Central memory CD4-positive, alpha-beta T cell (primary cell): ENCODE results near the gene PHF12.

ENCODE experiments used
- DNase-seq: peaks from one replicate; pipeline ENCODE4 v3.0.0; 2022

Gene PHF12

DNA sequence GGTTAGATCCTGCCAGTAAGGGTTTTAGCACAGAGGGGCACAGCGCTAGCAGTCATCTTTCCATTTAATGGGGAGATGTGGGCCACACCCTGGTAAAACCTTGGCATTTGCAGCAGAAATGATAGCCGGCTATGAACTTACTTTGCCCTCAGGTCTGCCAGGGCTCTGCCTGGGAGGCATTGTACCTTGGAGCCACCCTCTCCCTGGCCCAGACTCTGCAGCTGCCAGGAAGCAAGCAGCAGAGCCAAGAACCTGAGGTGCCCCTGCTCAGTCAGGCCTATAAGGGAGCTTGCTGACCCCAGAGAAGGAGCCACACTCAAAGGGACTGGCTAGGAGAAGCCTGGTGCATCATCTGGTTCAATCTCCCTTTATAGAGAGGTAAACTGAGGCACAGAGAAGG lies 23.7 kb upstream of the PHF12 start:
- DNase-seq, result no peak

DNA sequence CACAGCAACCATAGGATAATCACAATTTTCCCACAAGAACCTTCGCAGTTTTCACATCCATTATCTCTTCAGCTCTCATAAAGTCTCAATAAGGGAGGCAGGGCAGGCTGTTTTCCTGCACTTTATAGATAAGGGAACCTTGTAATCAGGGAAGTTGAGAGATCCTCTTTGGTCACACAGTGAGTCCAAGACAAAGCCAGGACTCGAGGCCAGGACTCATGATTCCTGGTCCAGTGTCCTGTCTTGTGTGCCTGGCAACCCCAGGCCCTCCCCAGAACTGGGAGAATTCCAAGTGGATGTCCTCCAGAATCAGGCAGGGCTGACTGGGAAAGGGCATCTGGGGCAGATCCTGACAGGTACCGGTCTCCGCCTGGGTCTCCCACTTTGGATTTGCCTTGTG lies 23.1 kb upstream of the PHF12 start:
- no peak for DNase-seq

DNA sequence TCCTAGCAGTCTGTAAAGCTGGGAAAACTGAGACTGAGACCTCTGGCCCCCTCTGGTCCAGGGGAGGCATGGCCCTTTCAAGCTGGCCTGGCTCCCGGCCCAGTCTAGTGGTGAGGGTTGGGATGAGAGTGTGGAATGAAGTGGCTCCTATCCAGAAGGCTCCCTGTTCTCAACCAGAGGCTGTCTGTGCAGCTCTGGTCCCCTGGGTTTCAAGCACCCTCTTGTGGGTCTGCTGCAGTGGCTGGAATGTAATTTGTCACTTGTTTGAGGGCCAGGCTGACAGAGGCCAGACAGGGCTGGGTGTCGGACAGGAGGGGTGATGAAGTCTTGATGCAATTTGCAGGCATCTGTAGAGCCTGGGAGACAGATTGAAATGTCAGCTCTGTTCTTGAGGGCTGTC lies 22.1 kb upstream of the PHF12 start:
- DNase-seq, result no peak

DNA sequence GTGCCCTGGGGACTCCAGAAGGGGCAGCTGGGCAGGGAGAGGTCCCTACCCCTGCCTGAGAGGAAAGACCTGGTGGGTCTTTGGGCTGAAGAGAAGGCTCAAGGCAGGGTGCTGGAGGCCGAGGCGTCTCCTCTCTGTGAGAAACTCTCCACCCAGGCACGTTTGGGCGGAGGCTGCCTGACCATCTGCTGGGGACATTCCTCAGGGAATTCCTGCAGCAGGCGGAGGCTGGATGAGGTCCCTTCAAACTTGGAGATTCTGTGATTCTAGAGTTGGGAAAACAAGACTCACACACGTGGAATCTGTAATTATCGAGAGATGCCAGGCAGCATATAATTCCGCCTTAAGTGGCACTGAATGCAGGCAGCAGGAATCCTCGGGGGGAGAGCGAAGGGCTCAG lies 21.1 kb upstream of the PHF12 start:
- no peak for DNase-seq

DNA sequence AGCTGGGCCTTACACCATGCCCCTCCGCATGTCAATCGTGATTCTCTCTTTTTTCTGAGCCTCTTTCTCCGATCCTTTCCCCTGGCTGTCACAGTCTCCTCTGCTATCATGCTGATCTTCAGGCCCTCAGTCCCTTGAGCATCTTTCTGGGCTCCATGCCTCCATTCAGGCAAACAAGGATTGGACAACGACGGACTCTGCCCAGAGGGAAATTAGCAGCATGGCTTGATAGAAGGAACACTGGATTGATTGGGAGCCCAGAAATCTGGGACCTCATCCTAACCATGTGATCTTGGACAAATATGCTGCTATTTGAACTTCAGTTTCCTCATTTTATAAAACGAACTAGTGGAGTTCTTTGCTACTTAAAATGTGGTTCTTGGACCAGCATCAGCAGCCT lies 19.6 kb upstream of the PHF12 start:
- no peak for DNase-seq

DNA sequence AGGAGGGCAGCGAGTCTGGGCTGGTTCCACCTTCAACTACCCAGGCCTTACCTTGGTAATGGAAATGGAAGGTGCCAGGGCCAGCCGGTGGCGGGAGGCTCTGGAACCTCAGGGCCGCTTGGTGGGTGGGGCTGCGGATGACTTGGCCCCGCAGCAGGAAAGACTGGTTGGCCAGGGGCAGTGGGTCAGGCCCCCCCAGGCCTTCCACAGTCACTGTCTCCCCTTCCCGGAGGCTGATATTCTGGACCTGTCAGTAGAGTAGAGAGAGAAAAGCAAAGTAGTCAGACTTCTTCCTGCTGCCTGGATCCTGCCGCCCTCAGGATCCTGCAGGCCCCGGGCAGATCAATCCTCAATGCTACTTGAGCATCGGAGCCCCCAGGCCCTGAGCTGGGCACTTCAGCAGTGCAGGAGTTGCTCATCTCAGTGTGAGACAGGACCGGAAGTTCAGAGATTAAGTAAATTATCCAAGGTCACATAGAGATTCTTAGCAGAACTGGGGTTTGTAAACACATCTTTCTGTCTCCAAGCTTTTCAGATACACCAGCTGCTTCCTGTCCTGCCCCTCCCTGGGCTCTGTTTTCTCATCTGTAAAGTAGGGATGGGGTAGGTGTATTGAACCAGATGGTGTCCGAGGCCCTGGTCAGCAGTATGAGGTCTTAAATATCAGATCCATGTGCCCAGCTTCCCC lies 18.5 kb upstream of the PHF12 start:
- no peak for DNase-seq

DNA sequence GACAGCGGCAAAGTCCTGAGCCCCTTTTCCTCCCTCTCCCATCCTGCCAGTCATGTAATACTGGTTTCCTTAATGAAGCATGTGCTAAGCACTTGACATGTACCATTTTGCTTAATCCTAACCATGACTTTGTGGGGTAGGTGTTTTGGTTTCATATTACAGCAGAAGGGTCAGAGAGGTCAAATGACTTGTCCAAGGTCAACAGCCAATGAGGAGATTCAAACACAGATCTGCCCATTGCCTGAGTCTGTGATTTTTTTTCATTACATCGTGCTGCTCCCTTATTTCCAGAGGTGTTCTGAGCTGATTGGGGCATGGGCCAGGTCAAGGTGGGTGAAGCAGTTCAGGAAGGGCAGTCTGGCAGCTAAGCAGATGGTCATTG lies 17.6 kb upstream of the PHF12 start:
- no peak for DNase-seq

DNA sequence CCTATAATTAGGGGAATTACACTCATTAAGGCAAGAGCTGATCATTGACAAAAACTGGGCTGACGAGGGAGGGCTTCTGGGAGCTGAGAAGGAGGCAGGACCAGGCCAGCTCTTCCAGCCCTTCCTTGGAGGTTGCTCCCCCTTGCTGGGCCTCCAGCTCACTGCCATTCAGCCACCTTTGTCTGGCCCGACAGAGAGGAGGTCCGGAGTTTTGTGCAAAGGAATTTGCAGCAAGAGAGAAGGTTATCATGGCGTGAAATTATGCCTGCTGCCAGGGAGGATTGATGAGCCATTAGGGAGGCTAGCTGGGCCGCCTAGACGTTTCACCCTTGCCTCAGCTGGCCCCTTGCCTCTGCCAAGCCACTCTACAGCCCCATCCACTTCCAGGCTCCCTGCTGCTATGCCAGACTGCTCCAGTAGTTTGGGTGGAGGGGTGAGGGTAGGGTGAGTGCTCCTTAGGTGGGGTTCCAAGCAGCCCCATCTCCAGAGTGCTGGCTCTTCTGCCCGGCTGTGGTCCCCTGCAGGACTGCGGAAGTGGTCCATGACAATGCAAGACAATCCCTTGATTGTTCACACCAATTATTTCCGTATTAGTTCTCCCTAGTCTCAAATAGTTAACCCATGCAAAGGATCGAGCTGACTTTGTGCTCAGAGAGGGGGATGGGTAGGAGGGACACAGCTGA lies 17.1 kb upstream of the PHF12 start:
- no peak for DNase-seq

DNA sequence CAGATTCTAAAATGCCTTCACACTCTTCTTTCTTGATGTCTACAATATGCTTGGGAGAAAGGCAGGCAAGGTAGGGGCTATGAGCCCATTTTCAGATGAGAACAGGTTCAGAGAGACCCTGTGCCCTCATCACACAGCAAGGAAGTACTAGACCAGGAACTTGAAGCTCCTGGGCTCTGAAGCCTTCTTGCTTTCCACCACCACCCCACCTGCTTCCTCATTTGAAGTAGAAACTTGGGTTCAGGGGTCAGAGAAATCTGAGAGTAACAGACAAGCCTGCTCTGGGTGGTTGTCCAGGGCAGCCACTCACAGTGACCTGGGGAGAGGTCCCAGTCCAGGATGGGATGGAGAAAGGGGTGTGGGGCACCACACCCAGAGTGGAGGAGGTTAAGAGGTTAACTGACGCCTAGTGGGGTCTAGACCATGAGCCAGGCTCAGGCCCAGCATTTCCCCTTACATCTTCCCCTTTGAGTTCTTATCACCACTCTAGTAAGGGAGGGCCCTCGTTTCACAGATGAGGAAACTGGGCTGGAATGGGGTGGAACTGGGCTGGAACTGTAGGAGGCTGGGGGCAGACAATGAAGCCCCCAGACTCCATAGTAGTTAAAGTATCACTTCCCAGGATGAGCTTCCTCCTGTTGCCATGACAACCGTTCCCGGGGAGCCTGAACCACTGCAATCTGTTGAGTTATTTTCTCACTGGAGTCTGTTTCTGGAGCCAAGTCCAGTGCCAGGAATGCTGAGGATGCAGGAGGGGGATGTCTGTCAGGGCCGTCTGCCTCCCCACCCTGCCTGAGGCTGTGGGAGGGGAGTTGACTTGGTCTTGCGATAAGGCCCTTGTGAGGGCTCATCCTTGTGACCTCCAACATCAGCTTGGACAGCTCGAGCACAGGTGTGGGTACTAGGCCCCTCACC lies 16.2 kb upstream of the PHF12 start:
- DNase-seq, result no peak

DNA sequence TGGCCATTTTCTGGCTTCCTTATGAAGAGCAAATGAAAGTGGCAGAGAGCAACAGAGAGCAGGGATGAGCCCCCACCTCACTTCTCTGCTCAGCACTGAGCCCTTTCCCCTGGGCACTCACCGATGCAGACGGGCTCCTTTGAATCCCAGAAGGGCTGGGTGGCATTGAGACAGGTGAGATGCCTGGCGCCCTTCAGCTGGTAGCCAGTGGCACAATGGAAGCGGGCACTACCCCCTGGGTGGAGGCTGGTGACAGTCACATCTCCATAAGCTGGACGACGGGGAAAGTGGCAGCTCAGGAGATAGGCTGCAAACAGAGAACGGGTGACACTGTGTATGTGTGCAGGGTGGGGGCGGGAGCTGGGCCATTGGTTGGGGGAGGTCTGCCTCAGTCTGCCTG lies 12.5 kb upstream of the PHF12 start:
- DNase-seq, result no peak

DNA sequence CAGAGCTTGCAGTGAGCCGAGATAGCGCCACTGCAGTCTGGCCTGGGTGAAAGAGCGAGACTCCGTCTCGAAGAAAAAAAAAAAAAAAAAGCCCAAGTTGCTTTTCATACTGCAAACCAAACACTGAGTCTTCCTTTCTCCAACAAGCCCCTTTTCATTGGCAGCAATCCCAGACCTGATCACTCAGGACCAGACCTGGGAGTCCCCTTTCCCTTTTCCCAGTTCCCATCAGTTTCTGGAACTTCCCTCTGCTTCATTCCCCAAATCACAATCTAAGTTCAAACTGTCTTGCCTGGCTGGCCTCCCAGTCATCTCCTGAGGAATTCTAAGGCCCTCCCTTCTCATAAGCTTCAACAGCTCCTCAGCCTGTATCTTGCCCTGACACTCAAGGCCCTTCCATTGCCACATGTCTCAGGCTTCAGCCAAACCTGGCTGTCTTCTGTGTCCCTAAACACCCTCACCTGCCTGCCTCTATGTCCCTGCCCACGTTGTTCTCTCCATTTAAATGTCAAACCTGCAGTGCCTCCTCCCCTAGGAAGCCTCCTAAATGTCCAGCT lies 11.8 kb upstream of the PHF12 start:
- no peak for DNase-seq

DNA sequence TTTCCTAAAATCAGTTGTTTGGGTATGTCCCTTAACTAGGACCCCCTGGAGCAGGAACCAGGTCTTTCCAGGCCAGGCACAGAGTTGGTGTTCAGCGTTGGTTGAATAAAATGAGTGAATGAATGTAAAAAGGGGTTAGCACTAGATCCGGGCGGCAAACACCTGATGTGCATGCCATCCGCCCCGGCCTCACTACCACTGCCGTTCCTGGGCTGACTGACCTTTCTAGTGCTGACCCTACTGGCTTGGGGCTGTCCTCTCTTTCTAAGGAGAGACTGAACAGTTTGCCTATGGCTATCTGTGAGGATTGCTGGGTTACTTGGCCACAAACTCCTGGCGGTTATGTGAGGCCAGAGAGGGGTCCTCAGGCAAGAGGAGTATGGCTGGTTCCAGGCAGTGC lies 10.1 kb upstream of the PHF12 start:
- DNase-seq, result no peak

DNA sequence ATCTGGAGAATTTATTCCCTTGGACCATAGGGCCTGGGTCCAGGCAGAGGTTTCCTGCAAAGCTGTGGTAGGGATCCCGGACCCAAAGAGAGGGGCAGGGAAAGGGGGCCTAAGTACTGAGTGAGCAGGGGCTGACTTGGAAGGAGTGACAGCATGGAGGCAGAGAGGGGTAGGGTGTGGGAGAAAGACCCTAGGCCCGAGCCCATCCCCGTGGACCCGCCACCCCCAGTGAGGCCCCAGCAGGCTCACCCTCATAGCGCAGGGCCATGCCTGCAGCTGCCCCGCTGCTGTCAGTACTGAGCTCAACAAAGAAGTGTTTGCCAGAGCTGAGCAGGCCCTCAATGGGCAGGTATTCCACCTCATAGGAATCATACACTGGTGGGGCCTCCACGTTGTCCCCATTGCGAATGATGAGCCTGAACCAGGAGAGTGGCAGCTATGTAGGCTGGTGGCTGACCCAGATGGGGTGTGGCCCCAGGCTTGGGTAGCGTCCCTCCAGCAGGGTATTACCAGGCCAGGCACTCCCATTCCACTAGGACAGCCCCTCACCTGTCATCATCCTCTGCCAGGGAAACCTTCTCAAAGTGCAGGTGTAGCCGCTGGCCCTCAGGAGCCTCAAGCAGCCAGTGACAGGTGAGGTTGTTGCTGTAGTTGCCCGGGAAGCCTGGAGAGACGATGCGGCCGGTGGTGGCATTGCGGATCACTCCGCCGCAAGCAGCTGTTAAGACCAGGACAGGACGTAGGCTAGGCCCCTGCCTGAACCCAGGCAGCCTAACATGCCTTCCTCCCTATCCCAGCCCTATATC lies 9.1 kb upstream of the PHF12 start:
- DNase-seq, result no peak

DNA sequence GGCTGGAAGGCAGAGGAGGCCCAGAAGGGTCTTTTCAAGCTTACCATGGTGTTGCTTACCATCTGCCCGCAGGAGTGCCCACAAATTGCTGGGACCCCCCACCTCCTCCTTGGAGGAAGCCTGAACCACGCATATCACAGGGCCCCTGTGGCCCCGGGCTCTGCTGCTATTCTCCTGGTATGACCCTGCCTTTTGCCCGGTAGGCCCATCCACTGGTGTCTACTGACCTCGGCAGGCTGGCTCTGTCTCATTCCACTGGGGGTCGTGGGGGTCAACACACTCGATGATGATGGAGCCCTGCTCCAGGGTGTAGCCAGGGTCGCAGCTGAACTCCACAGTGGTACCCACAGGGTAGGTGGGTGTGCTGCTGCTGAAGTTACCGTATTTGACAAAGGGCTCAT lies 8.2 kb upstream of the PHF12 start:
- DNase-seq, result no peak

DNA sequence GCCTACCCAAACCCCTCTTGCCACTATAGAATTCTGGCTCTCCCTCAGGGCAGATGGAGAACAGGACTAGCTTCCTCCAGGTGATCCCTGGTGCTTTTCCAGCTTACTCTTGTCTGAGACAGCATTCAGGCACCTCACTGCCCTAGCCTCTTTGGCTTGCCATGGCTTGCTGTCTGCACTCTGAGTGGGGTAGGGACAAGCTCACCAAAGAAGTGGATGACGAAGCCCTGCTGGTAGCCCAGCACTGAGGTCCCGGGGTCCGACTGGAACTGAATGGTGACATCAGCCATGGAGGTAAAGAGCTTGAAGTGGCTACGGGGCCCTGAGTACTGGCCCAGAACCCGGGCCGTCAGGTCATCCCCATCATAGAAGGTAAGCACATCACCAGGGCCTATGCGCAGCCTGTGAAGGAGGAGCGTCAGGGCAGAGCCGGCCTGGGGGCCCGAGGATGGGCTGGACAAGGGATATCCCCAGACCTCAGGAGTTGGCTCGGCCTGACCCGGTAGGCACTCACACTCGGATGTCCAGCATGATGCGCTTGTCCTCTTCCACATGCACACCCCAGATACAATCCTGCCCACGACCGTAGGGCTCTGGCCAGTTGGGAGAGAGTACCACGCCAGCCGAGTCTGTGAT lies 7.6 kb upstream of the PHF12 start:
- DNase-seq, result no peak

DNA sequence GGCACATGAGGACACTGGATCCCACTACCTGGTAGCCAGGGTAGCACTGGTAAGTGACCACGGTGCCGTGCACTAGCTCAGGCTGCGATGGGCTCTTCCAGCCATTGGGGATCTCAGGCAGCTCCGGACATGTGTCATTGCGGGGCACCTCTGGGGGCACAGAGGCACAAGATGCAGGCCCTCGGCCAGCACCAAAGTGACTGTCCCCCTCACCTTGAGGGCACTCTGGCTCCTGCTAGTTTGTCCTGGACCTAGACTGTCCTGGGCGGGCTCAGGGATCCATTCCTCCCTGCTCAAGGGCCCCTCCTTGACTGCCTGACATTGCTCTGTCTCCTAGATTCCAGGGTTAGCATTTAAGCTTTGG lies 6.7 kb upstream of the PHF12 start:
- no peak for DNase-seq

DNA sequence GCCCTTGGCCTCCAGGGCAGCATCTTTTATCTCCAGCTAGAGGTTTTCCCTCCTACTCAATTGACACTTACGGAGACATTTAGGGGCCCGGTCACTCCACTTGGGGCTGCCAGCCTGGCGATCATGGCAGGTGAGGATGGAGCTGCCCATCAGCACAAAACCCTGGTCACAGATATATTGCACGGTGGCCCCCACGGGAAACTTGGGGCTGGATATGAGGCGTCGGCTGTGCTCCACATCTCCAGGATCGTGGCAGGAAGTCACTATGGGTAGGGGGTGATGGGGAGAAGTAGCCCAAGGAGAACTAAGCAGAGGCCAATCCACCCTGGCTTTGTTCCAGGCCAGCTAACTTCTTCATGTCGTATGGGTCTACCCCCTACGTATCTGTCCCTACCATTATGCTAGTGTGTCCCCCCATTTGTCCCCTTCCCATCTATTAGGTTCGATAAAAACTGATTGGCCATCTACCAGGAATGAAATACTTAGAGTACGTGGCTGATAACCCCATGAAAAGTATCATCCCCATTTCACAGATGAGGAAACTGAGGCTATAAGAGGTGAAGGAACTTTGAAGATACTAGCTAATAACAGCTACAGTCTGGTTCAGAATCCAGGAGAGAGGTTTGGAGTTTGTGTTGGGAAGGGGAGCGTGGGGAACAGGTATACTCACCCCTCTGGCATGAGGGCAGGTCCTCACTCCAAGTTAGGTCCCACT lies 6.1 kb upstream of the PHF12 start:
- no peak for DNase-seq

DNA sequence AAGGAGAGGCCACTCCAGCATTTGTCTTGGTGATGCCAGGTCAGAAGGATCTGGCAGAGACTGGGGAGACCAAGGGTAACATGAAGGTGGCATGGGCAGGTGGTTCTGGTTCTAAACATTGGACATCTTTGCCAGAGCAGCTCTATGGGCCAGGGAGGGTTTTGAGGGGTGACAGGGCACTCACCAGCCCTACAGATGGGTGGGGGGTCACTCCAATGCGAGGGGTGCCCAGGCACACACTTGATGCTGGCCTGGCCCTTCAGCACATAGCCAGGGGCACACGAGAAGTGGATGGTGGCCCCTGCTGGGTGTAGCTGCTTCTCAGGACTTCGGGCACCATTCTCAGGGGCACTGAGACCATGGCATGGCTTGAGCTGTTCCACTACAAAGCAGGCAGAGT lies 5.5 kb upstream of the PHF12 start:
- DNase-seq, result no peak

DNA sequence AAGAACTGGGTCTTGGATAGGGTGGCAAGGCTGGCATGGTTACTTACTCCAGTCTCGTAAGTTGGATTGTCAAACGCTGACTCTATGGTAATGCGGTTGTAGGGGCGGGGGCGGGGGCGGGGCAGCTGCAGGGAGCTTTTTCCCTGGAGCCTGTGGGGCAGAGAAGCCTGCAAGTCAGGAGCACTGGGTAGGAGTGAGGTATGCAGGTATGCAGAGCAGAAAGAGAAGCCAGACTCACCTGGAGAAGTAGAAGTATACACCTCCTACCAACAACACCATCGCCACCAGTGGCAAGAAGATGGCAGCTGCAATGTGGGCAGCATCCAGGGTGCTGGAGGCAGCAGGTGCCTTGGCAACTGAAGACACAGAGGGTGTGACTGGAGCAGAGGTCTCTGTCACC lies 4.8 kb upstream of the PHF12 start:
- DNase-seq, result no peak

DNA sequence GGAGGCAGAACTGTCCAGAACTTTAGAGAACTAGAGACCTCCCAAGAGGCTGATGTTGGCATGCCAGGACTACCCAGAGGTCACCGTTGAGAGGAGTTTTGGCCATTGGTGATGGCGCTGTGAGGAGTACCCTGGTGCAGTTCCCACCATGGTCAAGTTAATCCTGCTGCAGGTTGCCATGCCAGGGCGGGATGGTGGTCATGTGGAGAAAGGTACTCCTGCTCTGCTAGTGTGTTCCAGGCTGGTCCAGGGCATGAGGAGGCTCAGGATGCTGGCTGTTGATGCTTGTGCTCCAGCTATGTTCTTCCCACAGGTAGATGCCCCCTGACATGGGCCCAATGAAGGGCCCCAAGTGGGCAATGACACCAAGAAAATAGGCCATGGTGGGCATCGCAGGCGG lies 4.1 kb upstream of the PHF12 start:
- DNase-seq, result no peak

DNA sequence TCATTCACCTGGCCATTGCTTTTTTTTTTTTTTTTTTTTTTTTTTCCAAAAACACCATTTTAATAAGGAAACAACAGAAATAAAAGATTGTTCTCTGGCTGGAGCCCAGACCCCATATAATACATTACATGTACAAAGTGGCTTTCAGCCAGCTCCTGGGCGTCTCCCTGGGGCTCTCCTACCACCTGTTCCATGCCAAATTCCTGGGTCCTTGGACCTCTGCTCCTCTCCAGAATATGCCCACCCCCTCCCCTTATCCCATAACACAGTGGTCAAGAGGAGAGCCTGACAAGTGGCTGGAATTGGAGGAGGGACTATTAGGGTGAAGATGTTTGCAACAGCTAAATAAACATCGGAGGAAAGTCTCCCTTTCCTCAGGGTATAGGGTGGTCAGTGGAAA lies 3.6 kb upstream of the PHF12 start:
- DNase-seq, result no peak
